ENCODE data around the gene ATP2B2. TPM values are rescaled to one million over a fixed set of nuclear protein-coding genes. Genes with fewer than 3 reads are reported as not detected.

Gene ATP2B2
- total RNA-seq, 6 experiments from 2014 or later: 25.9 to 45.1 (median 35.1) TPM

- Histone ChIP-seq H3K36me3 (peaks cover 0 to 12% (median 2%) of the 10 kb centered on the region in 4 donors), H3K9me3 (no peaks in the 10 kb centered on the region), H3K27me3 (no peaks in the 10 kb centered on the region), H3K27ac (no peak overlapping the region), H3K4me1 (peaks cover 0 to 1% (median 0%) of the 10 kb centered on the region in 4 donors), H3K4me3 (no peak overlapping the region)
- intact Hi-C loops (cut with DNase I): no loop called here
- DNase-seq (no peak), ATAC-seq (no peak)
- WGBS (ENCODE audit: insufficient coverage, low coverage, low lambda C conversion rate, missing lambda C conversion rate): no CpG with 5 or more reads among the region's 5 CpGs
- TF ChIP-seq, protein P1, sequence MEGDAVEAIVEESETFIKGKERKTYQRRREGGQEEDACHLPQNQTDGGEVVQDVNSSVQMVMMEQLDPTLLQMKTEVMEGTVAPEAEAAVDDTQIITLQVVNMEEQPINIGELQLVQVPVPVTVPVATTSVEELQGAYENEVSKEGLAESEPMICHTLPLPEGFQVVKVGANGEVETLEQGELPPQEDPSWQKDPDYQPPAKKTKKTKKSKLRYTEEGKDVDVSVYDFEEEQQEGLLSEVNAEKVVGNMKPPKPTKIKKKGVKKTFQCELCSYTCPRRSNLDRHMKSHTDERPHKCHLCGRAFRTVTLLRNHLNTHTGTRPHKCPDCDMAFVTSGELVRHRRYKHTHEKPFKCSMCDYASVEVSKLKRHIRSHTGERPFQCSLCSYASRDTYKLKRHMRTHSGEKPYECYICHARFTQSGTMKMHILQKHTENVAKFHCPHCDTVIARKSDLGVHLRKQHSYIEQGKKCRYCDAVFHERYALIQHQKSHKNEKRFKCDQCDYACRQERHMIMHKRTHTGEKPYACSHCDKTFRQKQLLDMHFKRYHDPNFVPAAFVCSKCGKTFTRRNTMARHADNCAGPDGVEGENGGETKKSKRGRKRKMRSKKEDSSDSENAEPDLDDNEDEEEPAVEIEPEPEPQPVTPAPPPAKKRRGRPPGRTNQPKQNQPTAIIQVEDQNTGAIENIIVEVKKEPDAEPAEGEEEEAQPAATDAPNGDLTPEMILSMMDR (IDR thresholded peaks at IDR 0.05): no peak
- no peak for TF ChIP-seq POLR2A (IDR thresholded peaks at IDR 0.05)
Observed at GRCh38 chr3:10447110-10447509, 58.3 kb downstream of the ATP2B2 start.

GRCh38 chr3:10445561-10446175 is 59.7 kb downstream of the ATP2B2 start:
- no peak for TF ChIP-seq POLR2A (IDR thresholded peaks at IDR 0.05)
- TF ChIP-seq, protein P1 (IDR thresholded peaks at IDR 0.05): no peak
- no peak for ATAC-seq
- Histone ChIP-seq H3K4me3 (no peak overlapping the region), H3K4me1 (peaks cover 0 to 16% (median 7%) of the 10 kb centered on the region in 4 donors), H3K9me3 (no peaks in the 10 kb centered on the region), H3K27me3 (no peaks in the 10 kb centered on the region), H3K36me3 (peaks cover 0 to 12% (median 2%) of the 10 kb centered on the region in 4 donors), H3K27ac (no peak overlapping the region)
- WGBS (ENCODE audit: insufficient coverage, low coverage, low lambda C conversion rate, missing lambda C conversion rate): 65% methylated on average over 6 of the region's 9 CpGs
- DNase-seq: no peak
- intact Hi-C loops (cut with DNase I): no loop called here

DNA sequence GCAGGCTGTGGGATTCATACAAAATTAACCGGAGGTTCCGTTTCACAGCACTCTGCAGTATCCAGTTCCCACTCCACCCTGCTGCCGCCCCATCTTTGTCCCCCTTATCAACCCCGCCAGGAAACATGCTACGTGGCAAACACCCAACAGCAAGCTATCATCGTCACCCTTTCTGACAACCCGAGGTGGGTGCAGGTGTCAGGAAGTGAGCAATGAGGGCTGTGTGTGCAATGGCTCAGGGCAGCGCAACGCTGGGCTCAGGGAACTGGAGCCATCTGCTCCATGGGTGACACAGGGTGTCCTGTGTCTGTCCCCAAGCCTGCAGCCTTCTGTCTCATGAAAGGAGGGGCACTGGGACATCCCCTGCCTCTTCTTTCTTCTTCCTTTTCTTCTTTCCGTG is 60.9 kb downstream of the ATP2B2 start:
- peaks cover 0 to 12% (median 2%) of the 10 kb centered on the region in 4 donors for H3K36me3 ChIP-seq
- H3K27ac ChIP-seq: no peak overlapping the region
- H3K4me3 ChIP-seq: no peak overlapping the region
- 76% methylated on average over 6 of the region's 10 CpGs for WGBS (ENCODE audit: insufficient coverage, low coverage, low lambda C conversion rate, missing lambda C conversion rate)
- H3K4me1 ChIP-seq: peaks cover 0 to 26% (median 9%) of the 10 kb centered on the region in 4 donors
- intact Hi-C loops (cut with DNase I): no loop called here
- H3K27me3 ChIP-seq: no peaks in the 10 kb centered on the region
- TF ChIP-seq POLR2A (IDR thresholded peaks at IDR 0.05): no peak
- TF ChIP-seq, protein P1 (IDR thresholded peaks at IDR 0.05): no peak
- H3K9me3 ChIP-seq: no peaks in the 10 kb centered on the region
- ATAC-seq (no peak), DNase-seq (no peak)

DNA sequence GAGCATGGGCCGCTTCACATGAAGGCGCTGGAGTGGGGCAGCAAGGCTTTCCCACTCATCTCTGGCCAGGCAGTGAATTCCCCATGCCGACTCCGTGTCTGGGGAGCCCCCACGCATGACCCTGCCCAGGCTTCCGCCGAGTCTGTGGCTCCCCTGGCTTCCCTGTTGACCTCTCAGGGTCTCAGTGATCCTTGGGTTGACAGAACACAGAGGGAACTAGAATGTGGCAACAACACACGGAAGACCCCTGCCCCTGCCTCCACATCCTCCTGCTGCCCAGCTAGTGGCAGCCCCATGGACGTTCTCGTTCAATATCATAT is 61.3 kb downstream of the ATP2B2 start:
- Histone ChIP-seq H3K9me3 (no peaks in the 10 kb centered on the region), H3K4me1 (peaks cover 0 to 30% (median 12%) of the 10 kb centered on the region in 4 donors), H3K4me3 (no peak overlapping the region), H3K27me3 (no peaks in the 10 kb centered on the region), H3K36me3 (peaks cover 0 to 7% (median under 1%) of the 10 kb centered on the region in 4 donors), H3K27ac (no peak overlapping the region)
- intact Hi-C loops (cut with DNase I): no loop called here
- TF ChIP-seq POLR2A (IDR thresholded peaks at IDR 0.05): no peak
- TF ChIP-seq, protein P1 (IDR thresholded peaks at IDR 0.05): no peak
- ATAC-seq (no peak), DNase-seq (no peak)
- WGBS (ENCODE audit: insufficient coverage, low coverage, low lambda C conversion rate, missing lambda C conversion rate): 96% methylated on average over 5 of the region's 10 CpGs

Data from right lobe of liver (tissue), 6 donors.